Measurements from ENCODE around the gene OR2C1. TPM values are rescaled to one million over a fixed set of nuclear protein-coding genes. Genes with fewer than 3 reads are reported as not detected.

The OR2C1 gene
- under 1 TPM; 0.67 to 0.85 (median 0.72) TPM for polyA plus RNA-seq (ENCODE audit: insufficient read length in 3 of 3)

- DNase-seq (ENCODE audit: low read depth in 3 of 3, low spot score in 2 of 3), result no peak
Observed at GRCh38 chr16:3355589-3355988, at the start of gene OR2C1. Gene OR2C1 (plus strand): TSS chr16:3355889. CDS start chr16:3355941, 52 bp downstream.

DNA sequence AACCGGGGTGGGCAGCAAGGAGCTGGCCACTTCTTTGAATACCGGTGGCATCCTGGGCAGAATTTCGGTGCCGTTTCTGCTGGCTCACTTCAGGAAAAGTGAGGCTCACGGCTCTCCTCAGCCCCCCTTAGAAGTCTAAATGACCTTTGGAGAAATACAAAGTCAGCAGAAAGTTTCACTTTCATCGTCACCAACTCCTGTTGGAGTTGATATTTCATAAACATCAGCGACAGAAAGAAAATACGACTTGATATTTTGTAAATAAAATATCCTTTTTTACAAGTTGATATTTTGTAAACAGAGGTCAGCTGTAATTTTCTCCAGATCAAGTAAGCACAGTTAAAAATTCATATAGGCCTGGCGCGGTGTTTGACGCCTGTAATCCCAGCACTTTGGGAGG lies 49.6 kb upstream of the OR2C1 start:
- DNase-seq (ENCODE audit: low read depth in 3 of 3, low spot score in 2 of 3), result no peak

DNA sequence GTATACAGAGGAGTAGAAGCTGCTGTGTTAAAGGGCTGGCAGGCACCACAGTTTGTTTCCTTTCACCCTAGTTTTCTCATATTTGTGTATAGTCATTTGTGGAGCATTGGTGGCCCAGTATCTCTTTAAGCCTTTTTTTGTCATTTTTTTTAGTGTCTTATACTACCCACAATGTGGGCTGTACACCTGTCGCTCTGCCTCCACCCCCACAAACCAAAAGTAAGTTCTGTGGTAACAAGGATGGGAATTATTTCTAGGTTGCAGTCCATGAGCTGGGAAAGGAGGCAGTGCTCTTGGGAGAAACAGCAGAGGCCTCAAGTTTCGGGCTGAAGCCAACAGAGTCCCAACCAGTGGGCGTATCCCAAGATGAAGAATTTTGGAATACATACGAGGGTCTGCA lies 44.2 kb upstream of the OR2C1 start:
- DNase-seq (ENCODE audit: low read depth in 3 of 3, low spot score in 2 of 3), result no peak

DNA sequence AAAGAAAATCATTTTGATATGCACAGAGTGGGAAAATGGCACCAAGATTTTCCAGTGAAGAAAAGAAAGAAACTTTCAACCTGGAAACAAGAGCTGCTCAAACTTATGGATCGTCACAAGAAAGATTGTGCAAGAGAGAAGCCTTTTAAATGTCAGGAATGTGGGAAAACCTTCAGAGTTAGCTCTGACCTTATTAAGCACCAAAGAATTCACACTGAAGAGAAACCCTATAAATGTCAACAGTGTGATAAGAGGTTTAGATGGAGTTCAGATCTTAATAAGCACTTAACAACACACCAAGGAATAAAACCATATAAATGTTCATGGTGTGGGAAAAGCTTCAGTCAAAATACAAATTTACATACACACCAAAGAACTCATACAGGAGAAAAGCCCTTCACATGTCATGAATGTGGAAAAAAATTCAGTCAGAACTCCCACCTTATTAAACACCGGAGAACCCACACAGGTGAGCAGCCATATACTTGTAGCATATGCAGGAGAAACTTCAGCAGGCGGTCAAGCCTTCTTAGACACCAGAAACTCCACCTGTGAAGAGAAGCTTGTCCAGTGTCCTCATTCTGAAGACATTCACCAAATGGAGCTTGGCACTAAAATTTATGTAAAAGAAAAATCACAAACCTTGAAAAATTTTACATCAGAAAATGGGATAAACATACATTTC lies 38.2 kb upstream of the OR2C1 start:
- no peak for DNase-seq (ENCODE audit: low read depth in 3 of 3, low spot score in 2 of 3)

- no peak for DNase-seq (ENCODE audit: low read depth in 3 of 3, low spot score in 2 of 3)
Observed at GRCh38 chr16:3321816-3322215, 33.9 kb upstream of the OR2C1 start.

- DNase-seq (ENCODE audit: low read depth in 3 of 3, low spot score in 2 of 3), result no peak
Observed at GRCh38 chr16:3327514-3327913, 28.2 kb upstream of the OR2C1 start.

- DNase-seq (ENCODE audit: low read depth in 3 of 3, low spot score in 2 of 3), result no peak
Observed at GRCh38 chr16:3328104-3328503, 27.6 kb upstream of the OR2C1 start.

DNA sequence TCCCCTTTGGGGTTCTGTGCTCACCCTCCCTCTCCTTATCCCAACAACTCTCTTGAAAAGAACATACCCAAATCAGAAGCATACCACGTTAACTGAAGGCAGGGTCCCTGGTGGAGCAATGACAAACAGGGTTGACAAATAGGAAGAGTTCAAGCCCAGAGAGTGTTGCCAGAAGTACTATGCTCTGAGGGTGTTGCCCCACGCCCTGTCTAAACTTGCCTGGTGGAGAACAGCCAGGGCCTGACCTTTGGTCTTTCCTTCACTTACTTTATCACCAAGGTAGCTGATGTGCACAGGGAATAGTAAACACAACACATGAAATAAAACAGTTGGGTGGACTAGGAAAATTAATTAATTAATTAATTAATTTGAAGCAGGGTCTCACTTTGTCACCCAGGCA lies 27.0 kb upstream of the OR2C1 start:
- DNase-seq (ENCODE audit: low read depth in 3 of 3, low spot score in 2 of 3), result no peak

GRCh38 chr16:3346041-3346440 lies 9.6 kb upstream of the OR2C1 start:
- no peak for DNase-seq (ENCODE audit: low read depth in 3 of 3, low spot score in 2 of 3)

DNA sequence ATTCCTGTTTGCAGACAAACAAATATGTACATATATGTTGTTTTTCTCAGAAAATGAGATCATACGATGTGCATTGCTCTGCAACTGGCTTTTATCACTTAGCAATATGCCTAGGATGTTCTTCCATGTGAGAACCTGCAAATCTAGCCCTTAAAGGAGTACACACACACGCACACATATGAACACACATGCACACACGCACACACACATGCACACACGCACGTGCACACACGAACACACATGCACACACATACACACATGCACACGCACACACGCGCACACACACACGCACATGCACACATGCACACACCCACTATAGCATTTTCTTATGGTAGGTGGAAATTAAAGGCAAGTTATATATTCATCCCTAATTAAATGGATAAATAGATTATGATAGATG lies 8.1 kb upstream of the OR2C1 start:
- no peak for DNase-seq (ENCODE audit: low read depth in 3 of 3, low spot score in 2 of 3)

GRCh38 chr16:3348547-3349167 lies 7.0 kb upstream of the OR2C1 start:
- DNase-seq (ENCODE audit: low read depth in 3 of 3, low spot score in 2 of 3), result no peak

DNA sequence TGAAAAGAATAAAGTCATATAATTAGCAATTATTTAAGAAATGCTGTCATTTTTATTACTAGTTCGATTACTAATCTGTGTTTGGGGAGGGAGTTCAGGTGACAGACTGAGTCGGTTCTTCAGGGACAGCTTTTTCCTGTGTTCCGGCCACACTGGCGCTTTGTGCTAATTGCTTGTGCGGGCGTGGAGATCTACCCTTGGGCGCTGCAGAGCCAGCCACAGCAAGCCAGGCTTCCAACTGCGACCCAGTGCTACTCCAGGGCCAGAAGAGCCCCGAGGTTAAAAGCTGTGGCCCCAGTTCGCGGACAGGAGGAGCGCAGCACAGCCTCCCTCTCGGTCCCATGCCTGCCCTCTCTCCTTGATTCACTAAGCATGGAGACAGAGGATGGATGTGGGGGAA lies 6.5 kb upstream of the OR2C1 start:
- no peak for DNase-seq (ENCODE audit: low read depth in 3 of 3, low spot score in 2 of 3)

GRCh38 chr16:3356118-3356517 lies 429 bp downstream of the OR2C1 start:
- no peak for DNase-seq (ENCODE audit: low read depth in 3 of 3, low spot score in 2 of 3)

GRCh38 chr16:3358871-3359270 lies 3.2 kb downstream of the OR2C1 start:
- DNase-seq (ENCODE audit: low read depth in 3 of 3, low spot score in 2 of 3), result no peak

DNA sequence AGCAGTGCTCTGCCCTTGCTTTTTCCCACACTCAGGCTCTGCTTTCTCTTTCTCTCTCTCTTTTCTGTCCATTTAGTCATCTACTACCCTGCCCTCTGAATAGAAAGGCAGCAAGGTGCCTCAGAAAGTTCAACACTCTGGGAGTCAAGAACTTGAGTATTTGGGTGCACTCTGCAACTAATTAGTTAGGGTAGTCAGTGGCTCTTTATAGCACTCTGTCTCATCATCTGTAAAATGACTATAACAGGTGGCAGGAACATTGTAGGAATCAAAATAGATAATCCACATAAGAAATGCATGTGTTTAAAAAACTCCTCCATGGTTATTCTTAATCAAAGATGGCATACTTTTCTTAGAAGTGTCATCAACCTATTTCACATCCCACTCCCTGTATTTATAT lies 7.2 kb downstream of the OR2C1 start:
- no peak for DNase-seq (ENCODE audit: low read depth in 3 of 3, low spot score in 2 of 3)

GRCh38 chr16:3363793-3364192 lies 8.1 kb downstream of the OR2C1 start:
- DNase-seq (ENCODE audit: low read depth in 3 of 3, low spot score in 2 of 3), result no peak

GRCh38 chr16:3364774-3365427 lies 9.2 kb downstream of the OR2C1 start:
- DNase-seq (ENCODE audit: low read depth in 3 of 3, low spot score in 2 of 3), result peak; percentile 50 to 70 (median 56)

DNA sequence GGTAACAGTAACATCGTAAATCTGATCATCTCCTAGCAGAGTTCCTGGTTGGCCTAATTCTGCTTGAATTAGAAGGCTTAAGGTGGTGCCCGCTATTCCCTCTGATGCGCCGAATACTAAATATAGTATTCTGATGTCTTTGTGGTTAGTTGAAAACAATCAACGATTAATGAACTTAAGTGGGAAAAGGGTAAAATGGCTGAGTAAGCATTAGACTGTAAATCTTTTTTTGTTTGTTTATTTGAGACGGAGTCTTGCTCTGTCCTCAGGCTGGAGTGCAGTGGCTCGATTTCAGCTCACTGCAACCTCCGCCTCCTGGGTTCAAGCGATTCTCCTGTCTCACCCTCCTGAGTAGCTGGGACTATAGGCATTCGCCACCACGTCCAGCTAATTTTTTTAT lies 13.4 kb downstream of the OR2C1 start:
- no peak for DNase-seq (ENCODE audit: low read depth in 3 of 3, low spot score in 2 of 3)

- no peak for DNase-seq (ENCODE audit: low read depth in 3 of 3, low spot score in 2 of 3)
Observed at GRCh38 chr16:3375680-3376079, 20.0 kb downstream of the OR2C1 start.

DNA sequence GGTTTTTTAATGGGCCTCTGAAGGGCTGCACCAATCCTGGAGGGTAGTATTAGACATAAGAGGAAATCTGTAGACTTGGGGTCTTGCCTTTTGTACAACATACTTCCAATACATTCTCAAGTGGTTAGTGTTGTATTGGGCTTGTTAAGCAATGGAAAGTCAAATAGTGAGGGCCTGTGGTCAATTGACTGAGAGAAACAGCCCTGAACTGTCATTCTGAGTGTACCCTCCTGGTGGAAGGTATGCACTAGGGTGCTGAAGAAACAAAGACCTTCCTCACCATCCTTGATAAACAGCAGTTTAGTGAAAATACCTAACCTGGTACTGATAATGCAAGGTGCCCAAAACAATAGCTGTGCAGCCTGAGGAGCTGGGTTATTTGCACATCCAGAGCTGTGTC lies 22.2 kb downstream of the OR2C1 start:
- no peak for DNase-seq (ENCODE audit: low read depth in 3 of 3, low spot score in 2 of 3)

- no peak for DNase-seq (ENCODE audit: low read depth in 3 of 3, low spot score in 2 of 3)
Observed at GRCh38 chr16:3383045-3383448, 27.4 kb downstream of the OR2C1 start.

DNA sequence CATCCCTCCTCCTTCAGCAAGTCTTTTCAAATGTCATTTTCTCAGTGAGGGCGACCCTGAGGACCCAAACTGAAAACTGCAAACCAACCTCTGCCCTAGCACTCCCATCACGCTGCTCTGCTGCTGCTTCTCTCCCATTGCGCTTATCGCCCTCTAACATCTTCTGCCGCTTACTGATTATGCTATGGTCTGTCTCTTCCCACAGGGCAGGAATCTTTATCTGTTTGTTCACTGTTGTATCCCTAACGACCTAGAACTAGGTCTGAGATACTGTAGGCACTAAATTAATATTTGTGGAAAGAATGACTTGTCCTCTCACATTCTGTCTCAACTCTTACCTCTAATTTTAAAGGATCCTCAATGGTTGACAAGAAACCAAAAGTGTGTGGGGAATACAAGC lies 32.6 kb downstream of the OR2C1 start:
- no peak for DNase-seq (ENCODE audit: low read depth in 3 of 3, low spot score in 2 of 3)
